Measurements from ENCODE around the gene NFIA.

NFIA gene

GRCh38 chr1:61140778-61141177, 58.4 kb downstream of the NFIA start:
- TF ChIP-seq CTCF (IDR thresholded peaks at IDR 0.05; ENCODE audit: extremely low read depth, missing control alignments): no peak
- DNase-seq (ENCODE audit: low spot score): no peak

GRCh38 chr1:61141288-61142042, 59.1 kb downstream of the NFIA start:
- DNase-seq (ENCODE audit: low spot score): no peak
- no peak for TF ChIP-seq CTCF (IDR thresholded peaks at IDR 0.05; ENCODE audit: extremely low read depth, missing control alignments)

GRCh38 chr1:61142043-61142440, 59.7 kb downstream of the NFIA start:
- no peak for TF ChIP-seq CTCF (IDR thresholded peaks at IDR 0.05; ENCODE audit: extremely low read depth, missing control alignments)
- DNase-seq (ENCODE audit: low spot score): no peak

GRCh38 chr1:61142726-61143500, 60.6 kb downstream of the NFIA start:
- no peak for DNase-seq (ENCODE audit: low spot score)
- no peak for TF ChIP-seq CTCF (IDR thresholded peaks at IDR 0.05; ENCODE audit: extremely low read depth, missing control alignments)

- DNase-seq (ENCODE audit: low spot score): no peak
- no peak for TF ChIP-seq CTCF (IDR thresholded peaks at IDR 0.05; ENCODE audit: extremely low read depth, missing control alignments)
These were observed 61.6 kb downstream of the NFIA start for GRCh38 chr1:61143821-61144424.

- no peak for TF ChIP-seq CTCF (IDR thresholded peaks at IDR 0.05; ENCODE audit: extremely low read depth, missing control alignments)
- no peak for DNase-seq (ENCODE audit: low spot score)
These were observed 66.9 kb downstream of the NFIA start for GRCh38 chr1:61149010-61149860.
